Prostate gland (tissue), 2 donors: ENCODE results near the gene LCN10.
A peak's percentile ranks its signal among the peaks of the same experiment; 100 is the strongest.

Experiments used
- CTCF ChIP-seq, 4 experiments: fragments of 200-600 bp in 2 of 4; fragments of 450-650 bp in 2 of 4; sonication (generic) in 2 of 4; IDR thresholded peaks; 1 replicate in 3 of 4; 2 replicates in 1 of 4; pipeline ENCODE4 v1.5.1; 2016 to 2019; ENCODE audit warnings: antibody characterized with exemption in 4 of 4, mild to moderate bottlenecking in 2 of 4, moderate library complexity in 2 of 4
- POLR2A ChIP-seq: fragments of 450-650 bp; IDR thresholded peaks from one replicate; pipeline ENCODE4 v1.6.1; 2016; ENCODE audit warnings: antibody characterized with exemption, mild to moderate bottlenecking
- POLR2AphosphoS5 ChIP-seq: sonication (generic); formaldehyde crosslinking; IDR thresholded peaks from one replicate; pipeline ENCODE4 v1.6.1; 2017; ENCODE audit warnings: antibody characterized with exemption

GRCh38 chr9:136728080-136728547, 14.6 kb downstream of the LCN10 start:
- TF ChIP-seq POLR2A (peak; percentile 94), CTCF (IDR thresholded peaks at IDR 0.05) (peak; percentile 94 to 100 (median 98)), POLR2AphosphoS5 (peak; percentile 96)
